K562 (cell line): ENCODE data around the gene ADGRF1. TPM values are rescaled to one million over a fixed set of nuclear protein-coding genes. Genes with fewer than 3 reads are reported as not detected.
"Not testable (repeated sequence)": the region's sequence is repeated elsewhere in the genome, so short reads cannot be mapped to it uniquely, and the experiment has no call there.

Experiments
- ATAC-seq: fragments of 200-7000 bp; cut with Tn5 transposase; 3 replicates; pipeline ENCODE4 v1.9.1; 2020; ENCODE audit warnings: moderate library complexity
- BruUV-seq: library from RNA; stranded (reverse); fragments of 400-500 nt; replicated peaks from 2 replicates; lab custom pipeline; 2021; lab: Mats Ljungman, UMichigan
- CTCF ChIA-PET: fragments of 300-600 bp; formaldehyde crosslinking; extraction: SDS; loops from one replicate; lab custom pipeline; 2021; ENCODE audit warnings: low intra/inter-chr PET ratio; lab: Yijun Ruan, JAX
- POLR2A ChIA-PET: fragments of 300-600, 350-650 bp; sonication (Branson Sonifier 250); formaldehyde crosslinking; extraction: SDS; loops from one replicate; lab custom pipeline; 2021; ENCODE audit warnings: antibody characterized with exemption, inconsistent platforms; lab: Yijun Ruan, JAX
- DNase-seq, 4 experiments: peaks; one replicate each; pipeline versions ENCODE4 v3.0.0 to v3.0.0-alpha.2; 2011 to 2018; ENCODE audit warnings: low spot score in 3 of 4, mixed read lengths in 3 of 4; ENCODE audit errors: extremely low read depth in 1 of 4
- FAIRE-seq: peaks from 2 replicates; lab custom pipeline; 2011; peaks lifted over from hg19 to GRCh38; lab: Jason Lieb, UNC
- H2AFZ ChIP-seq: 2 replicates; pipeline ENCODE4 v1.6.0; 2011; ENCODE audit warnings: low read depth, low read length, control low read depth, inconsistent platforms
- H3K27ac ChIP-seq: fragments of 200-600 bp; 3 replicates; pipeline ENCODE4 v1.8.0; 2011; ENCODE audit warnings: low read depth, mild to moderate bottlenecking, control low read depth, inconsistent platforms, low read length, moderate library complexity, mixed read lengths; ENCODE audit errors: extremely low read depth
- H3K27me3 ChIP-seq, 2 experiments: fragments of 300-600 bp in 1 of 2; 2 replicates in 1 of 2; 3 replicates in 1 of 2; pipeline versions ENCODE4 v1.6.0 to v1.8.0; 2011; ENCODE audit warnings: inconsistent platforms in 2 of 2, low read length in 2 of 2, mild to moderate bottlenecking in 1 of 2, mixed read lengths in 1 of 2, moderate library complexity in 1 of 2; ENCODE audit not compliant: control insufficient read depth in 2 of 2, insufficient read depth in 2 of 2
- H3K36me3 ChIP-seq: fragments of 300-600 bp; 3 replicates; pipeline ENCODE4 v1.8.0; 2011; ENCODE audit warnings: mild to moderate bottlenecking, low read length, inconsistent platforms; ENCODE audit not compliant: control insufficient read depth, insufficient read depth
- H3K4me1 ChIP-seq, 2 experiments: fragments of 200-600 bp in 1 of 2; replicated peaks in 1 of 2; 2 replicates in 1 of 2; 3 replicates in 1 of 2; pipeline versions ENCODE4 v1.5.1 to v1.8.0; 2011; ENCODE audit warnings: inconsistent platforms in 2 of 2, low read length in 2 of 2, mild to moderate bottlenecking in 1 of 2, mixed read lengths in 1 of 2, moderate library complexity in 1 of 2; ENCODE audit not compliant: control insufficient read depth in 2 of 2, insufficient read depth in 2 of 2
- H3K4me2 ChIP-seq: 2 replicates; pipeline ENCODE4 v1.6.1; 2011; ENCODE audit warnings: low read length, control low read depth, inconsistent platforms, mixed read lengths; ENCODE audit not compliant: insufficient read depth
- H3K4me3 ChIP-seq: fragments of 200-600 bp; sonication (generic), shearing (Covaris generic); 2 replicates; pipeline ENCODE4 v1.5.1; 2016; ENCODE audit warnings: control low read depth, inconsistent platforms
- H3K79me2 ChIP-seq: fragments of 200-600 bp; 3 replicates; pipeline ENCODE4 v1.8.0; 2011; ENCODE audit warnings: low read length, inconsistent platforms; ENCODE audit not compliant: control insufficient read depth, insufficient read depth
- H3K9ac ChIP-seq, 2 experiments: 2 replicates each; pipeline versions ENCODE4 v1.6.0 to v1.6.1; 2011; ENCODE audit warnings: low read depth in 2 of 2, low read length in 2 of 2, control low read depth in 1 of 2, inconsistent platforms in 1 of 2, mild to moderate bottlenecking in 1 of 2, mixed read lengths in 1 of 2; ENCODE audit not compliant: insufficient read depth in 1 of 2
- H3K9me1 ChIP-seq: one replicate; pipeline ENCODE4 v1.6.0; 2011; ENCODE audit warnings: inconsistent platforms, mild to moderate bottlenecking, low read length, moderate library complexity; ENCODE audit not compliant: control insufficient read depth, insufficient read depth
- H3K9me3 ChIP-seq: replicated peaks from 2 replicates; pipeline ENCODE4 v1.5.1; 2011; ENCODE audit warnings: low read depth, low read length, inconsistent platforms; ENCODE audit not compliant: control insufficient read depth, insufficient read depth
- H4K20me1 ChIP-seq: replicated peaks from 2 replicates; pipeline ENCODE4 v1.6.1; 2011; ENCODE audit warnings: low read length, inconsistent platforms, mixed read lengths; ENCODE audit not compliant: control insufficient read depth, insufficient read depth
- HDAC2 ChIP-seq: fragments of 450-650 bp; IDR thresholded peaks from 2 replicates; pipeline ENCODE4 v1.6.1; 2016; ENCODE audit warnings: mild to moderate bottlenecking
- HOXB6 ChIP-seq: fragments of 250-450 bp; sonication (Bioruptor Pico); IDR thresholded peaks from 2 replicates; pipeline ENCODE4 v1.5.1; 2022; ENCODE audit warnings: mild to moderate bottlenecking, borderline replicate concordance
- KAT8 ChIP-seq: fragments of 450-650 bp; IDR thresholded peaks from 2 replicates; pipeline ENCODE4 v1.6.1; 2016; ENCODE audit warnings: low read depth, mild to moderate bottlenecking
- KDM1A ChIP-seq, 2 experiments: fragments of 450-650 bp; IDR thresholded peaks; 2 replicates each; pipeline ENCODE4 v1.6.1; 2016; ENCODE audit warnings: mild to moderate bottlenecking in 2 of 2
- MAFG ChIP-seq: fragments of 450-650 bp; conservative IDR thresholded peaks from 2 replicates; pipeline ENCODE4 v1.6.1; 2016; ENCODE audit warnings: missing genetic modification characterization, missing compliant biosample characterization
- MYC ChIP-seq, 2 experiments: fragments of 250-450 bp in 1 of 2; sonication (Bioruptor Pico) in 1 of 2; IDR thresholded peaks; 2 replicates each; pipeline versions ENCODE4 v1.5.1 to v1.6.1; 2012 to 2021; ENCODE audit warnings: low read depth in 2 of 2, borderline replicate concordance in 1 of 2, improper control_type of control experiment in 1 of 2, low read length in 1 of 2, mild to moderate bottlenecking in 1 of 2, moderate library complexity in 1 of 2
- ZNF146 ChIP-seq: IDR thresholded peaks from one replicate; pipeline ENCODE4 v1.6.1; 2018; ENCODE audit warnings: missing compliant biosample characterization; ENCODE audit not compliant: unreplicated experiment
- ZNF316 ChIP-seq: fragments of 450-650 bp; IDR thresholded peaks from 2 replicates; pipeline ENCODE4 v1.6.1; 2016
- WGBS: fragments of 100-300 bp; shearing (Covaris generic); methylation state at CpG from one replicate; pipeline ENCODE4 v1.1.6; 2016; ENCODE audit warnings: low coverage, mixed read lengths; ENCODE audit not compliant: insufficient coverage; ENCODE audit errors: missing lambda C conversion rate; 5-methylcytosine and 5-hydroxymethylcytosine counted together
- in situ Hi-C: fragments of 300-500 bp; cut with MboI; formaldehyde crosslinking; loops from 4 replicates; pipeline ENCODE4 v1.15.0; 2018; ENCODE audit warnings: inconsistent platforms, mixed read lengths
- intact Hi-C: fragments of 100-400 bp; cut with micrococcal nuclease; formaldehyde crosslinking; loops from 2 replicates; pipeline ENCODE4 v1.14.2; 2022
- polyA plus RNA-seq, 8 experiments: library from polyadenylated mRNA; depleted of rRNA in 4 of 8; stranded (reverse) in 5 of 8; unstranded in 3 of 8; fragments of >200 nt; fragmentation: Nextera tagmentation in 2 of 8; fragmentation: Illumina TruSeq in 1 of 8; extraction: Ambion mirVana in 2 of 8; extraction: Trizol in 1 of 8; gene quantifications; 2 replicates each; pipeline versions ENCODE4 v1.2.1 to v1.2.3, GENCODE V29; 2011 to 2014; ENCODE audit warnings: inconsistent platforms in 1 of 8, missing spikeins in 1 of 8
- total RNA-seq, 7 experiments: library from RNA; depleted of rRNA in 6 of 7; stranded (reverse); fragments of >200 nt in 6 of 7; fragmentation: Illumina TruSeq in 2 of 7; extraction: Trizol in 2 of 7; gene quantifications; 2 replicates each; pipeline versions ENCODE4 v1.2.1 to v1.2.3, GENCODE V29; 2011 to 2021; ENCODE audit warnings: low replicate concordance in 1 of 7
- TF ChIP-seq, protein P1 (sequence below): fragments of 450-650 bp; IDR thresholded peaks from 2 replicates; pipeline ENCODE4 v1.6.1; 2016; ENCODE audit warnings: low read depth, mild to moderate bottlenecking, moderate library complexity
- TF ChIP-seq, protein P2 (sequence below): fragments of 450-650 bp; IDR thresholded peaks from 2 replicates; pipeline ENCODE4 v1.7.0; 2016; ENCODE audit warnings: borderline replicate concordance
- TF ChIP-seq, protein P3 (sequence below): fragments of 250-450 bp; sonication (Bioruptor Pico); IDR thresholded peaks from 2 replicates; pipeline ENCODE4 v1.8.0; 2021; ENCODE audit warnings: moderate library complexity, mild to moderate bottlenecking, inconsistent platforms
- TF ChIP-seq, protein P4 (sequence below): fragments of 250-450 bp; sonication (Bioruptor Pico); IDR thresholded peaks from 2 replicates; pipeline ENCODE4 v1.5.1; 2021; ENCODE audit warnings: mild to moderate bottlenecking

ADGRF1 gene
- total and polyA plus RNA-seq, 9 of the 15 experiments (the other 6 are each of a cell fraction or from before 2014, with no cell fraction given): not detected

DNA sequence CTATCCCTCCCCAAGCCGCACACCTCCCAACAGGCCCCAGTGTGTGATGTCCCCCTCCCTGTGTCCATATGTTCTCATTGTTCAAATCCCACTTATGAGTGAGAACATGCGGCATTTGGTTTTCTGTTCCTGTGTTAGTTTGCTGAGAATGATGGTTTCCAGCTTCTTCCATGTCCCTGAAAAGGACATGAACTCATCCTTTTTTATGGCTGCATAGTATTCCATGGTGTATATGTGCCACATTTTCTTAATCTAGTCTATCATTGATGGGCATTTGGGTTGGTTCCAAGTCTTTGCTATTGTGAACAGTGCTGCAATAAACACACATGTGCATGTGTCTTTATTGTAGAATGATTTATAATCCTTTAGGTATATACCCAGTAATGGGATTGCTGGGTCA lies 12.2 kb upstream of the ADGRF1 start:
- H3K9ac ChIP-seq, H3K36me3 ChIP-seq, intact Hi-C loops, H3K79me2 ChIP-seq, CTCF ChIA-PET, H2AFZ ChIP-seq, FAIRE-seq, H4K20me1 ChIP-seq, POLR2A ChIA-PET, DNase-seq, in situ Hi-C loops, H3K9me3 ChIP-seq, H3K27me3 ChIP-seq: not testable (repeated sequence)
- TF ChIP-seq KDM1A (IDR thresholded peaks at IDR 0.05) (0 out of 4 replicates have a peak, but pooled peaks of 1 of the 2 experiments have one; percentile 12), ZNF146 (CRISPR knock-in tag) (peak; percentile 54)
- TF ChIP-seq, all 486 proteins: peak for 2; not testable (repeated sequence) for 484
- not testable (repeated sequence) for H3K27ac ChIP-seq, BruUV-seq, H3K4me2 ChIP-seq, H3K4me3 ChIP-seq, ATAC-seq, H3K4me1 ChIP-seq, H3K9me1 ChIP-seq
- 0% methylated on average over 2 of the region's 2 CpGs for WGBS

DNA sequence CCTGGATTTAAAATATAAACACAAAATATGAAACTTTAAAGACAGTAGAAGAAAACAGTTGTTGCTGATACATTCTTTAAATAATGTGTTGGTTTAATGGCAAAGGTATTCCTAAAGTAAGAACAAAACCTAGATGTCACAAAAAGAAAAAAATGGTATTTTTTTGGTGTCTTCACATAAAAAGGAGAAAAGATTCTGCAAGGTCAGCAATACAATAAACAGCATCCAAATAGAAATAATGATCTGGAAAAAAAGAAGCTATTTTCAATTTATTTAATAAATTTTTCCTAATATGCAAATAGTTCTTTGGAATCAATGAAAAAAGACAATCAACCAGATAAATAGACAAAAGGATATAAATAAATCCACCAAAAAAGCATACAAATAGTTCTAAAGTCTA lies 6.5 kb upstream of the ADGRF1 start:
- H3K4me1 ChIP-seq: no peaks in the 10 kb centered on the region
- H3K79me2 ChIP-seq: no peaks in the 10 kb centered on the region
- ATAC-seq (no peak), FAIRE-seq (no peak), DNase-seq (no peak)
- no peak overlapping the region for H3K27ac ChIP-seq
- no peaks in the 10 kb centered on the region for H3K27me3 ChIP-seq
- no peaks in the 10 kb centered on the region for H3K9me3 ChIP-seq
- in situ Hi-C loops (loop anchor here (10.0 kb wide), 1 partner anchor 194 kb away; no protein-coding TSS in a partner anchor), intact Hi-C loops (loop anchor here (5.0 kb wide), 2 partner anchors 956 to 1116 kb away; no protein-coding TSS in a partner anchor)
- no peak overlapping the region for H3K9ac ChIP-seq
- H3K4me2 ChIP-seq: no peak overlapping the region
- no TSS peak for BruUV-seq
- no peaks in the 10 kb centered on the region for H3K9me1 ChIP-seq
- ChIA-PET POLR2A (no interaction called here), CTCF (interaction anchor here (1.6 to 1.9 kb wide), 2 partner anchors 200 to 629 kb away, joined by 4 to 10 read pairs; no protein-coding TSS in a partner anchor)
- H3K36me3 ChIP-seq: no peaks in the 10 kb centered on the region
- H4K20me1 ChIP-seq: no peaks in the 10 kb centered on the region
- H2AFZ ChIP-seq: no peak overlapping the region
- H3K4me3 ChIP-seq: no peak overlapping the region
- TF ChIP-seq HOXB6 (CRISPR knock-in tag): no peak
- TF ChIP-seq, protein P1, sequence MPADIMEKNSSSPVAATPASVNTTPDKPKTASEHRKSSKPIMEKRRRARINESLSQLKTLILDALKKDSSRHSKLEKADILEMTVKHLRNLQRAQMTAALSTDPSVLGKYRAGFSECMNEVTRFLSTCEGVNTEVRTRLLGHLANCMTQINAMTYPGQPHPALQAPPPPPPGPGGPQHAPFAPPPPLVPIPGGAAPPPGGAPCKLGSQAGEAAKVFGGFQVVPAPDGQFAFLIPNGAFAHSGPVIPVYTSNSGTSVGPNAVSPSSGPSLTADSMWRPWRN: no peak
- TF ChIP-seq, protein P2, sequence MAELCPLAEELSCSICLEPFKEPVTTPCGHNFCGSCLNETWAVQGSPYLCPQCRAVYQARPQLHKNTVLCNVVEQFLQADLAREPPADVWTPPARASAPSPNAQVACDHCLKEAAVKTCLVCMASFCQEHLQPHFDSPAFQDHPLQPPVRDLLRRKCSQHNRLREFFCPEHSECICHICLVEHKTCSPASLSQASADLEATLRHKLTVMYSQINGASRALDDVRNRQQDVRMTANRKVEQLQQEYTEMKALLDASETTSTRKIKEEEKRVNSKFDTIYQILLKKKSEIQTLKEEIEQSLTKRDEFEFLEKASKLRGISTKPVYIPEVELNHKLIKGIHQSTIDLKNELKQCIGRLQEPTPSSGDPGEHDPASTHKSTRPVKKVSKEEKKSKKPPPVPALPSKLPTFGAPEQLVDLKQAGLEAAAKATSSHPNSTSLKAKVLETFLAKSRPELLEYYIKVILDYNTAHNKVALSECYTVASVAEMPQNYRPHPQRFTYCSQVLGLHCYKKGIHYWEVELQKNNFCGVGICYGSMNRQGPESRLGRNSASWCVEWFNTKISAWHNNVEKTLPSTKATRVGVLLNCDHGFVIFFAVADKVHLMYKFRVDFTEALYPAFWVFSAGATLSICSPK: no peak
- peak; percentile 92 for TF ChIP-seq ZNF316
- TF ChIP-seq, protein P3, sequence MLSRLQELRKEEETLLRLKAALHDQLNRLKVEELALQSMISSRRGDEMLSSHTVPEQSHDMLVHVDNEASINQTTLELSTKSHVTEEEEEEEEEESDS (CRISPR knock-in tag): no peak
- TF ChIP-seq KAT8: no peak
- TF ChIP-seq, protein P4, sequence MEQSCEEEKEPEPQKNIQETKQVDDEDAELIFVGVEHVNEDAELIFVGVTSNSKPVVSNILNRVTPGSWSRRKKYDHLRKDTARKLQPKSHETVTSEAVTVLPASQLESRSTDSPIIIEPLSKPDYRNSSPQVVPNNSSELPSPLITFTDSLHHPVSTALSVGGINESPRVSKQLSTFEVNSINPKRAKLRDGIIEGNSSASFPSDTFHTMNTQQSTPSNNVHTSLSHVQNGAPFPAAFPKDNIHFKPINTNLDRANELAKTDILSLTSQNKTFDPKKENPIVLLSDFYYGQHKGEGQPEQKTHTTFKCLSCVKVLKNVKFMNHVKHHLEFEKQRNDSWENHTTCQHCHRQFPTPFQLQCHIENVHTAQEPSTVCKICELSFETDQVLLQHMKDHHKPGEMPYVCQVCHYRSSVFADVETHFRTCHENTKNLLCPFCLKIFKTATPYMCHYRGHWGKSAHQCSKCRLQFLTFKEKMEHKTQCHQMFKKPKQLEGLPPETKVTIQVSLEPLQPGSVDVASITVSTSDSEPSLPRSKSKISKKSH (CRISPR knock-in tag): no peak
- TF ChIP-seq HDAC2: no peak
- no peak for TF ChIP-seq MYC (IDR thresholded peaks at IDR 0.05; ENCODE audit: low read depth, low read length)
- no peak for TF ChIP-seq MYC (CRISPR knock-in tag; IDR thresholded peaks at IDR 0.05; ENCODE audit: borderline replicate concordance, low read depth)
- peak; percentile 70 for TF ChIP-seq MAFG (tag)
